ENCODE results near the gene ESRRG.

- no peak for TF ChIP-seq CTCF (IDR thresholded peaks at IDR 0.05)
- no peak for TF ChIP-seq POLR2A (IDR thresholded peaks at IDR 0.05)
Measured at GRCh38 chr1:216459651-216460207, 263.5 kb downstream of the ESRRG start.

Measured in thyroid gland (tissue), 4 donors.